ENCODE data around the gene RBFOX1. TPM values are rescaled to one million over a fixed set of nuclear protein-coding genes. Genes with fewer than 3 reads are reported as not detected.

The RBFOX1 gene
- total and polyA plus RNA-seq, 2 experiments from 2014 or later = 5.7 to 7.4 TPM

DNA sequence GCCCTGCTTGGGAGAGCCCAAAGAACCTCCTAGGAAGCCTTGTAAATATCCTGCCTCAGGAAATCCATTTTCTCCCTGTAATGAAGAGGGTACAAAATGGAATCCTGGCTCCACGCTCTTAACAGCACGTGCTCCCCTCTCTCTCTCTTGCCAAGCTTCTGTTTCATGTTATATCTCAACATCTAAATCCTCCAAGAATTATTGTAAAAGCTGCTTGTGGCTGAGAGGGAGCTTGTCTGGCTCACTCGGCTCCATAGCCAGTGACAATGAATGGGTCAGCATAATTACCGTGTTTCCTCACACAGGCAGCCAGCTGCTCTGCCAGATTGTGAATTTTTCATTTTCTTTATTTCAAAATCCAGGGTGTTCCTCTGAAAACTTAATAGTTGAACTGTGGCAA lies 317.8 kb downstream of the RBFOX1 start:
- Histone ChIP-seq H3K9me3 (ENCODE audit: low read depth) (no peaks in the 10 kb centered on the region), H3K27me3 (no peaks in the 10 kb centered on the region), H3K4me3 (no peak overlapping the region), H3K27ac (no peak overlapping the region), H3K36me3 (no peaks in the 10 kb centered on the region), H3K4me1 (ENCODE audit: low read depth) (no peaks in the 10 kb centered on the region)
- TF ChIP-seq, protein P1, sequence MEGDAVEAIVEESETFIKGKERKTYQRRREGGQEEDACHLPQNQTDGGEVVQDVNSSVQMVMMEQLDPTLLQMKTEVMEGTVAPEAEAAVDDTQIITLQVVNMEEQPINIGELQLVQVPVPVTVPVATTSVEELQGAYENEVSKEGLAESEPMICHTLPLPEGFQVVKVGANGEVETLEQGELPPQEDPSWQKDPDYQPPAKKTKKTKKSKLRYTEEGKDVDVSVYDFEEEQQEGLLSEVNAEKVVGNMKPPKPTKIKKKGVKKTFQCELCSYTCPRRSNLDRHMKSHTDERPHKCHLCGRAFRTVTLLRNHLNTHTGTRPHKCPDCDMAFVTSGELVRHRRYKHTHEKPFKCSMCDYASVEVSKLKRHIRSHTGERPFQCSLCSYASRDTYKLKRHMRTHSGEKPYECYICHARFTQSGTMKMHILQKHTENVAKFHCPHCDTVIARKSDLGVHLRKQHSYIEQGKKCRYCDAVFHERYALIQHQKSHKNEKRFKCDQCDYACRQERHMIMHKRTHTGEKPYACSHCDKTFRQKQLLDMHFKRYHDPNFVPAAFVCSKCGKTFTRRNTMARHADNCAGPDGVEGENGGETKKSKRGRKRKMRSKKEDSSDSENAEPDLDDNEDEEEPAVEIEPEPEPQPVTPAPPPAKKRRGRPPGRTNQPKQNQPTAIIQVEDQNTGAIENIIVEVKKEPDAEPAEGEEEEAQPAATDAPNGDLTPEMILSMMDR (IDR thresholded peaks at IDR 0.05; ENCODE audit: low read depth, low read length) = no peak
- no peak for DNase-seq (ENCODE audit: low read depth in 1 of 2, low spot score in 1 of 2)

GRCh38 chr16:7651803-7652570 lies 319.3 kb downstream of the RBFOX1 start:
- TF ChIP-seq, protein P1 (IDR thresholded peaks at IDR 0.05; ENCODE audit: low read depth, low read length) = no peak
- DNase-seq (ENCODE audit: low read depth in 1 of 2, low spot score in 1 of 2) = no peak
- H3K9me3 ChIP-seq (ENCODE audit: low read depth) = no peaks in the 10 kb centered on the region
- no peaks in the 10 kb centered on the region for H3K27me3 ChIP-seq
- H3K4me1 ChIP-seq (ENCODE audit: low read depth) = no peaks in the 10 kb centered on the region
- H3K36me3 ChIP-seq = no peaks in the 10 kb centered on the region
- no peak overlapping the region for H3K27ac ChIP-seq
- no peak overlapping the region for H3K4me3 ChIP-seq

DNA sequence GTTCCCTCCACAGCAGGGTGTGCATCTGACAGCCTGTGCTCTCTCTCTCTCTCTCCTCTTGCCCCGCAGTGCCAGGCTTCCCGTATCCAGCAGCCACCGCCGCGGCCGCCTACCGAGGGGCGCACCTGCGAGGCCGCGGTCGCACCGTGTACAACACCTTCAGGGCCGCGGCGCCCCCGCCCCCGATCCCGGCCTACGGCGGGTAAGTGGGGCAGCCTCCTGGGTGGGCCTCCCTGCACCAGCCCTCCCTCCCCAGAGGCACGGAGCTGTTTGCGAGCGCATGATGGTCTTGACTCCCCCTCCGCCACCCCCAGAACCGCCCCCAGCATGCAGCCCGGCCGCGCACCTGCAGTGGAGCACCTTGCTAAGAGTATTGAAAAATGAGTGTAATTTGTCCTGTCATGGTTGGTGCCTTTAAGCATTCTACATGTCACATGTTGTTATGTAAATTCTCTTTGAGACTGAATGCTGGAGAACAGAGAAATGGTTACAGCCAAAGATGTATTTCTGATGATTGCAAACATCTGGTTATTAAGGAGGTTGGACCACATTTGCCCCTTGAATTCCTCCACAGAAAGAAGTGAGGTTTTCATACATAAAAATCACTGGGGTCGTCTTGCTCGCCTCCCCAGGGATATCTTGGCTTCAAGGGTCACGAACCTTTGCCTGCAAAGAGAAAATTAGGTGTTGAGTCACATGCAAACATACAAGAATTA lies 321.3 kb downstream of the RBFOX1 start:
- no peak for DNase-seq (ENCODE audit: low read depth in 1 of 2, low spot score in 1 of 2)
- TF ChIP-seq, protein P1 (IDR thresholded peaks at IDR 0.05; ENCODE audit: low read depth, low read length) = no peak
- Histone ChIP-seq H3K27me3 (no peaks in the 10 kb centered on the region), H3K36me3 (no peaks in the 10 kb centered on the region), H3K4me1 (ENCODE audit: low read depth) (no peaks in the 10 kb centered on the region), H3K4me3 (no peak overlapping the region), H3K27ac (no peak overlapping the region), H3K9me3 (ENCODE audit: low read depth) (no peaks in the 10 kb centered on the region)

GRCh38 chr16:7675628-7676027 lies 343.0 kb downstream of the RBFOX1 start:
- Histone ChIP-seq H3K4me1 (ENCODE audit: low read depth) (no peaks in the 10 kb centered on the region), H3K9me3 (ENCODE audit: low read depth) (no peaks in the 10 kb centered on the region), H3K27me3 (no peaks in the 10 kb centered on the region), H3K4me3 (no peak overlapping the region), H3K27ac (no peak overlapping the region), H3K36me3 (no peaks in the 10 kb centered on the region)
- no peak for DNase-seq (ENCODE audit: low read depth in 1 of 2, low spot score in 1 of 2)
- TF ChIP-seq, protein P1 (IDR thresholded peaks at IDR 0.05; ENCODE audit: low read depth, low read length) = no peak

GRCh38 chr16:7680296-7680695 lies 347.7 kb downstream of the RBFOX1 start:
- Histone ChIP-seq H3K4me1 (ENCODE audit: low read depth) (no peaks in the 10 kb centered on the region), H3K4me3 (no peak overlapping the region), H3K9me3 (ENCODE audit: low read depth) (no peaks in the 10 kb centered on the region), H3K27me3 (no peaks in the 10 kb centered on the region), H3K36me3 (no peaks in the 10 kb centered on the region), H3K27ac (no peak overlapping the region)
- TF ChIP-seq, protein P1 (IDR thresholded peaks at IDR 0.05; ENCODE audit: low read depth, low read length) = no peak
- DNase-seq (ENCODE audit: low read depth in 1 of 2, low spot score in 1 of 2) = no peak
